SK-N-MC (cell line): Measurements from ENCODE around the gene HLF.

ENCODE experiments used
- FOXP2 ChIP-seq: optimal IDR thresholded peaks from 2 replicates; pipeline ENCODE3; 2011; ENCODE audit warnings: mild to moderate bottlenecking, moderate library complexity; ENCODE audit not compliant: insufficient read depth; ENCODE audit errors: extremely low read length, control extremely low read depth
- POLR2AphosphoS5 ChIP-seq: IDR thresholded peaks from 2 replicates; pipeline ENCODE4 v1.6.1; 2012; ENCODE audit warnings: mild to moderate bottlenecking, low read depth, low read length, borderline replicate concordance

- no peak for TF ChIP-seq POLR2AphosphoS5
- TF ChIP-seq FOXP2: no peak
Measured at GRCh38 chr17:55304171-55304859, 39.6 kb downstream of the HLF start.
